Measurements from ENCODE around the gene RTKN.
"Not testable (repeated sequence)": the region's sequence is repeated elsewhere in the genome, so short reads cannot be mapped to it uniquely, and the experiment has no call there.

Gene RTKN

GRCh38 chr2:74436848-74437695 lies 4.7 kb downstream of the RTKN start:
- no peak for DNase-seq (ENCODE audit: low spot score)

- DNase-seq (ENCODE audit: low spot score): no peak
Measured at GRCh38 chr2:74436111-74436805, 5.5 kb downstream of the RTKN start.

GRCh38 chr2:74430502-74430901 lies 11.2 kb downstream of the RTKN start:
- DNase-seq (ENCODE audit: low spot score): no peak

- DNase-seq (ENCODE audit: low spot score): peak; percentile 57
Measured at GRCh38 chr2:74429487-74430451, 12.0 kb downstream of the RTKN start.

- no peak for DNase-seq (ENCODE audit: low spot score)
Measured at GRCh38 chr2:74428675-74429074, 13.1 kb downstream of the RTKN start.

- no peak for DNase-seq (ENCODE audit: low spot score)
Measured at GRCh38 chr2:74427551-74427950, 14.2 kb downstream of the RTKN start.

- no peak for DNase-seq (ENCODE audit: low spot score)
Measured at GRCh38 chr2:74426181-74426758, 15.5 kb downstream of the RTKN start.

- DNase-seq (ENCODE audit: low spot score): peak; percentile 84
Measured at GRCh38 chr2:74425523-74425922, 16.2 kb downstream of the RTKN start.

GRCh38 chr2:74424995-74425406 lies 16.7 kb downstream of the RTKN start:
- no peak for DNase-seq (ENCODE audit: low spot score)

- no peak for DNase-seq (ENCODE audit: low spot score)
Measured at GRCh38 chr2:74424139-74424992, 17.4 kb downstream of the RTKN start.

- DNase-seq (ENCODE audit: low spot score): no peak
Measured at GRCh38 chr2:74423231-74424095, 18.3 kb downstream of the RTKN start.

GRCh38 chr2:74421221-74421870 lies 20.4 kb downstream of the RTKN start, which contains the start of the genes C2orf81 and WDR54:
TSS of gene C2orf81 (minus strand) at chr2:74421619. CDS start at chr2:74421560, 59 bp downstream.
TSS of gene WDR54 (plus strand) at chr2:74421730. CDS start at chr2:74422154, 424 bp downstream.
- DNase-seq (ENCODE audit: low spot score): peak; percentile 94

- DNase-seq (ENCODE audit: low spot score): not testable (repeated sequence)
Measured at GRCh38 chr2:74420443-74421103, 21.2 kb downstream of the RTKN start.

GRCh38 chr2:74420006-74420405 lies 21.7 kb downstream of the RTKN start:
- no peak for DNase-seq (ENCODE audit: low spot score)

- no peak for DNase-seq (ENCODE audit: low spot score)
Measured at GRCh38 chr2:74419345-74419744, 22.4 kb downstream of the RTKN start.

GRCh38 chr2:74418312-74418711 lies 23.4 kb downstream of the RTKN start:
- no peak for DNase-seq (ENCODE audit: low spot score)

- no peak for DNase-seq (ENCODE audit: low spot score)
Measured at GRCh38 chr2:74417763-74418162, 24.0 kb downstream of the RTKN start.

GRCh38 chr2:74417197-74417596 lies 24.5 kb downstream of the RTKN start:
- no peak for DNase-seq (ENCODE audit: low spot score)

GRCh38 chr2:74416778-74417177 lies 25.0 kb downstream of the RTKN start:
- no peak for DNase-seq (ENCODE audit: low spot score)
